Measurements from ENCODE around the gene DCAF4L1. TPM values are rescaled to one million over a fixed set of nuclear protein-coding genes. Genes with fewer than 3 reads are reported as not detected.

DCAF4L1 gene
- total RNA-seq, 2 donors from 2014 or later = under 0.01 to 0.33 TPM

- Histone ChIP-seq H3K27ac (no peak overlapping the region), H3K4me3 (no peak overlapping the region), H3K9me3 (no peaks in the 10 kb centered on the region), H3K27me3 (no peaks in the 10 kb centered on the region), H3K4me1 (no peaks in the 10 kb centered on the region), H3K36me3 (replicated peaks in 1 of 2; ENCODE audit: insufficient read depth in 1 of 2, low read depth in 2 of 2) (peaks cover 0 to 2% of the 10 kb centered on the region in 2 donors)
- DNase-seq (no peak), ATAC-seq (no peak)
- TF ChIP-seq POLR2A (IDR thresholded peaks at IDR 0.05) = no peak
- TF ChIP-seq, protein P1, sequence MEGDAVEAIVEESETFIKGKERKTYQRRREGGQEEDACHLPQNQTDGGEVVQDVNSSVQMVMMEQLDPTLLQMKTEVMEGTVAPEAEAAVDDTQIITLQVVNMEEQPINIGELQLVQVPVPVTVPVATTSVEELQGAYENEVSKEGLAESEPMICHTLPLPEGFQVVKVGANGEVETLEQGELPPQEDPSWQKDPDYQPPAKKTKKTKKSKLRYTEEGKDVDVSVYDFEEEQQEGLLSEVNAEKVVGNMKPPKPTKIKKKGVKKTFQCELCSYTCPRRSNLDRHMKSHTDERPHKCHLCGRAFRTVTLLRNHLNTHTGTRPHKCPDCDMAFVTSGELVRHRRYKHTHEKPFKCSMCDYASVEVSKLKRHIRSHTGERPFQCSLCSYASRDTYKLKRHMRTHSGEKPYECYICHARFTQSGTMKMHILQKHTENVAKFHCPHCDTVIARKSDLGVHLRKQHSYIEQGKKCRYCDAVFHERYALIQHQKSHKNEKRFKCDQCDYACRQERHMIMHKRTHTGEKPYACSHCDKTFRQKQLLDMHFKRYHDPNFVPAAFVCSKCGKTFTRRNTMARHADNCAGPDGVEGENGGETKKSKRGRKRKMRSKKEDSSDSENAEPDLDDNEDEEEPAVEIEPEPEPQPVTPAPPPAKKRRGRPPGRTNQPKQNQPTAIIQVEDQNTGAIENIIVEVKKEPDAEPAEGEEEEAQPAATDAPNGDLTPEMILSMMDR (IDR thresholded peaks at IDR 0.05) = no peak
- intact Hi-C loops (cut with DNase I) = no loop called here
- WGBS, 2 donors = 83 to 87% methylated on average over 2 of the region's 2 CpGs
Observed at GRCh38 chr4:41943506-41943905, 38.0 kb upstream of the DCAF4L1 start.

GRCh38 chr4:41944089-41944488, 37.5 kb upstream of the DCAF4L1 start:
- peaks cover 0 to 2% of the 10 kb centered on the region in 2 donors for H3K36me3 ChIP-seq (replicated peaks in 1 of 2; ENCODE audit: insufficient read depth in 1 of 2, low read depth in 2 of 2)
- no peak for TF ChIP-seq POLR2A (IDR thresholded peaks at IDR 0.05)
- TF ChIP-seq, protein P1 (IDR thresholded peaks at IDR 0.05) = no peak
- no peak overlapping the region for H3K4me3 ChIP-seq
- no peaks in the 10 kb centered on the region for H3K4me1 ChIP-seq
- H3K27ac ChIP-seq = no peak overlapping the region
- no peaks in the 10 kb centered on the region for H3K27me3 ChIP-seq
- DNase-seq = no peak
- no peaks in the 10 kb centered on the region for H3K9me3 ChIP-seq
- ATAC-seq = no peak
- intact Hi-C loops (cut with DNase I) = no loop called here

GRCh38 chr4:41949531-41949930, 32.0 kb upstream of the DCAF4L1 start:
- Histone ChIP-seq H3K27me3 (no peaks in the 10 kb centered on the region), H3K9me3 (no peaks in the 10 kb centered on the region), H3K27ac (no peak overlapping the region), H3K36me3 (replicated peaks in 1 of 2; ENCODE audit: insufficient read depth in 1 of 2, low read depth in 2 of 2) (peaks cover 0 to 15% of the 10 kb centered on the region in 2 donors), H3K4me3 (no peak overlapping the region), H3K4me1 (no peaks in the 10 kb centered on the region)
- no peak for DNase-seq
- no peak for ATAC-seq
- intact Hi-C loops (cut with DNase I) = no loop called here
- WGBS, 2 donors = 78 to 81% methylated on average over 3 of the region's 3 CpGs
- TF ChIP-seq, protein P1 (IDR thresholded peaks at IDR 0.05) = no peak
- no peak for TF ChIP-seq POLR2A (IDR thresholded peaks at IDR 0.05)

DNA sequence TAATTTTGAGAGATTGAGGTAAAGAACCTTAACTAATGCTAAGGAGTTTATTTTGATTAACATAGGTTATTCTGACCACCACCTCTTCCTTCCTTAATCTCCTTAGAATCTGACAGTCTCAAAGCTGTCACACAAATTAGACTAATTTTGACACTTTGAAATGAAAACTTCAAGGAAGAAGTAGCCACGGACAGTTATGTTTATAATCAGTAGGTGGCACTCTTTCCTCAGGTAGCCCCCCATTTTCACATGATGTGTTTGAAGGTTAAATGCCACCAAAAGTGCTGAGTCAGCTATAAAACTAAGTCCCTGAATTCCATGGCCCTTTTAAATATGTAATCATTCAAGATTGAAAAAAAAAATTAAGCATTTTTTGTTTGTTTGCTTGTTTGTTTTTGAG, 23.9 kb upstream of the DCAF4L1 start:
- peaks cover 0 to 10% of the 10 kb centered on the region in 2 donors for H3K36me3 ChIP-seq (replicated peaks in 1 of 2; ENCODE audit: insufficient read depth in 1 of 2, low read depth in 2 of 2)
- no peak for DNase-seq

GRCh38 chr4:41963105-41963504, 18.5 kb upstream of the DCAF4L1 start:
- DNase-seq (no peak), ATAC-seq (no peak)
- no peak overlapping the region for H3K27ac ChIP-seq
- H3K27me3 ChIP-seq = no peaks in the 10 kb centered on the region
- no peaks in the 10 kb centered on the region for H3K36me3 ChIP-seq (replicated peaks in 1 of 2; ENCODE audit: insufficient read depth in 1 of 2, low read depth in 2 of 2)
- TF ChIP-seq, protein P1 (IDR thresholded peaks at IDR 0.05) = peak in 5 of 7 experiments; percentile 2 to 28 (median 13)
- TF ChIP-seq POLR2A (IDR thresholded peaks at IDR 0.05) = no peak
- WGBS, 2 donors = 86 to 89% methylated on average over 4 of the region's 4 CpGs
- H3K4me3 ChIP-seq = no peak overlapping the region
- no peaks in the 10 kb centered on the region for H3K9me3 ChIP-seq
- H3K4me1 ChIP-seq = no peaks in the 10 kb centered on the region
- intact Hi-C loops (cut with DNase I) = no loop called here

More for the DNA sequence above, 23.9 kb upstream of the DCAF4L1 start:
- Histone ChIP-seq H3K27ac (no peak overlapping the region), H3K4me1 (no peaks in the 10 kb centered on the region), H3K4me3 (no peak overlapping the region), H3K9me3 (no peaks in the 10 kb centered on the region), H3K27me3 (no peaks in the 10 kb centered on the region)
- WGBS, 2 donors = 50 to 63% methylated on average over 1 of the region's 1 CpG
- no peak for ATAC-seq
- intact Hi-C loops (cut with DNase I) = no loop called here
- TF ChIP-seq, protein P1 (IDR thresholded peaks at IDR 0.05) = peak in 2 of 7 experiments; percentile 9 to 28
- no peak for TF ChIP-seq POLR2A (IDR thresholded peaks at IDR 0.05)

Measured in body of pancreas (tissue), 4 donors.